GM23338 (cell line): ENCODE data around the gene YES1. TPM values are rescaled to one million over a fixed set of nuclear protein-coding genes. Genes with fewer than 3 reads are reported as not detected.

ENCODE experiments used
- CREB1 ChIP-seq: fragments of 250-450 bp; sonication (Bioruptor Pico); IDR thresholded peaks from 2 replicates; pipeline ENCODE4 v1.5.0; 2020; ENCODE audit warnings: low read depth, mild to moderate bottlenecking, moderate library complexity
- EZH2 ChIP-seq: fragments of 200-600 bp; sonication (generic); IDR thresholded peaks from one replicate; pipeline ENCODE4 v1.8.0; 2017; ENCODE audit warnings: antibody characterized with exemption, mild to moderate bottlenecking, low read depth; ENCODE audit not compliant: unreplicated experiment
- JUNB ChIP-seq: IDR thresholded peaks from one replicate; pipeline ENCODE4 v1.6.1; 2016; ENCODE audit warnings: antibody characterized with exemption; ENCODE audit not compliant: unreplicated experiment
- POLR2AphosphoS5 ChIP-seq: IDR thresholded peaks from 2 replicates; pipeline ENCODE4 v1.6.1; 2016; ENCODE audit warnings: antibody characterized with exemption, low read depth
- REST ChIP-seq: IDR thresholded peaks from one replicate; pipeline ENCODE4 v1.6.1; 2018; ENCODE audit warnings: antibody characterized with exemption; ENCODE audit not compliant: unreplicated experiment
- STAT1 ChIP-seq: IDR thresholded peaks from one replicate; pipeline ENCODE4 v1.6.1; 2016; ENCODE audit warnings: antibody characterized with exemption; ENCODE audit not compliant: unreplicated experiment
- ZNF331 ChIP-seq: fragments of 250-450 bp; sonication (Bioruptor Pico); IDR thresholded peaks from 2 replicates; pipeline ENCODE4 v1.5.0; 2020; ENCODE audit warnings: low read depth, mild to moderate bottlenecking, moderate library complexity
- ZNF462 ChIP-seq: fragments of 250-450 bp; sonication (Bioruptor Pico); IDR thresholded peaks from 2 replicates; pipeline ENCODE4 v1.5.0; 2020; ENCODE audit warnings: mild to moderate bottlenecking, moderate library complexity
- polyA plus RNA-seq: library from polyadenylated mRNA; unstranded; fragments of >200 nt; fragmentation: Nextera tagmentation; extraction: Ambion mirVana; gene quantifications from 2 replicates; pipeline ENCODE4 v1.2.1, GENCODE V29; 2016
- total RNA-seq: library from RNA; depleted of rRNA; stranded (reverse); fragments of >200 nt; shearing (Covaris generic); gene quantifications from 2 replicates; pipeline ENCODE4 v1.2.3, GENCODE V29; 2014

YES1 gene
- total and polyA plus RNA-seq, 2 experiments from 2014 or later: 25.4 to 327 TPM

- TF ChIP-seq ZNF462 (CRISPR knock-in tag): no peak
- TF ChIP-seq REST: no peak
- TF ChIP-seq CREB1: no peak
- TF ChIP-seq ZNF331 (CRISPR knock-in tag): no peak
- no peak for TF ChIP-seq EZH2
- no peak for TF ChIP-seq JUNB
- no peak for TF ChIP-seq POLR2AphosphoS5
- no peak for TF ChIP-seq STAT1
Observed at GRCh38 chr18:732371-732770, 79.7 kb downstream of the YES1 start (continued).
